Central memory CD4-positive, alpha-beta T cell (primary cell): Measurements from ENCODE around the gene GEMIN8.

Experiments
- DNase-seq: peaks from one replicate; pipeline ENCODE4 v3.0.0; 2022
- total RNA-seq, 3 experiments: gene quantifications; one replicate each; lab custom pipeline; 2026; lab: John Stamatoyannopoulos, UW

GEMIN8 gene, protein sequence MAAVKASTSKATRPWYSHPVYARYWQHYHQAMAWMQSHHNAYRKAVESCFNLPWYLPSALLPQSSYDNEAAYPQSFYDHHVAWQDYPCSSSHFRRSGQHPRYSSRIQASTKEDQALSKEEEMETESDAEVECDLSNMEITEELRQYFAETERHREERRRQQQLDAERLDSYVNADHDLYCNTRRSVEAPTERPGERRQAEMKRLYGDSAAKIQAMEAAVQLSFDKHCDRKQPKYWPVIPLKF
- 14.8 to 28.2 (median 15.9) reads per million in 3 experiments for total RNA-seq

DNA sequence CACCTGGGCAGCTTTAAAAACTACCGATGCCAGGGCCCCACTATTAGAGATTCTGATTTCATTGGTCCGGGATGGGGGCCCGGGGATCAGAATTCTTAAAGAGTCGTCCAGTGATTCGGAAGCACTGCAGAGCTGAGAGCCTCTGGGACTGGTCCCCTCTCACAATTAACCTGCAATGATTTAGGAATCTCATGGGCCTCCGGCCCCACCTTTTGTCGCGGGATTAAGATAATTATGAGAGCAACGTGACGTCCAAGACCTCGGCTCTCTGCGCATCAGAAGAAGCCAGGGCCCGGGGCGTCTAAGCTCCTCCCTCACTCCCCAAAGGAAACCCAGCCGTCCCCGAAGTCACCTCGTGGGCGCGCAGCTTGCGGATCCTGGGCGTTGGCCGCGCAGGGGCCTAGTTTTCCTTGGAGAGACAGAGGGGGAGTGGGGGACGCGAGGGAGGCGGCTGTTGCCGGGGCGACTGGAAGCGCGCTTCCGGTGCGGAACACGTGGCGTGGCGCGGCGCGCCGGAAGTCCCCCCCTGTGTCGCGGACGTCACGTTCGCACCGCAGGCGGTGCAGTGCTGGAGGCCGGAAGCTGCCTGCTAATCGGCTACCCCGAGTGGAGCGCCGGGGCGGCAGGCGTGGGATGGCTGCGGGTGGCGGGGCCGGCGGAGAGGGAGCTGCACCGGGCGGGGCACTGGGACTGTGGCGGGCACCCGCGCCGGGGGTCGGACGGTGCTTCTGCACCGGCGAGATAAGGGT lies at the start of gene GEMIN8:
Gene GEMIN8 (minus strand): TSS at position 468 of the 749 bp plus-strand sequence. CDS start 8,414 bp downstream, outside the sequence.
- DNase-seq = peak; percentile 91

DNA sequence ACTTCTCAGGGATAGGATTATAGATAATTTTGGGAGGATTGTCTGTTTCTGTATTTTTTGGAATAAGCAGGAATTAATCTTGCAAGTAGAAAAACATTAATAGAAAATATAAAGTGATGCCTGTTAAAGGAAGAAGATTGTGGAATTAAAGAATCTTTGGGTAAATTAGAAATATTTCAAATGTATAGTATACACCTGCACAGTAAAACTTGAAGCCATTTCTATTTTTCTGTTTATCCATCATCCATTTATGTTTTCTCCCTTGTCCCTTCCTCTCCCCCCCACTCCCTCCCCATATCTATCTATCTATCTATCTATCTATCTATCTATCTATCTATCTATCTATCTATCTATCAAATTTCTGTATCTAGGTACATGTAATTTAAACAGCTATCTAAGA lies 46.9 kb upstream of the GEMIN8 start:
- DNase-seq = no peak

DNA sequence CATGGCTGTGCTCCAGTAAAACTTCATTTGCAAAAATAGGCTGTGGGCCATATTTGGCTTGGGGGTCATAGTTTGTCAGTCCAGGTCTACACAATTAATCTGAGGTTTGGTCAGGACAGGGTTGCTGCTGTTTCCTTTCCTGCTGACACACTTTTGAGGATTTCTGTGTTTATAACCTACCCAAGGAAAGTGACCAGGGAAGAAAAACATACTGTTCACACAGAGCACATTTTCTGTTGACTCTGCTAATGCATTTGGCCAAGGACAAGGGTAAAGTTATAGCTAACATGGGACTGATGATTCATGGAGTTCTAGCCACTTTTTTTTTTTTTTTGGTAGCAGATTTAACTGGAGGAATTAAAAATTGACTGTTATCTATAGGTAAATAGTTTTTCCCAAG lies 43.9 kb upstream of the GEMIN8 start:
- DNase-seq = no peak

DNA sequence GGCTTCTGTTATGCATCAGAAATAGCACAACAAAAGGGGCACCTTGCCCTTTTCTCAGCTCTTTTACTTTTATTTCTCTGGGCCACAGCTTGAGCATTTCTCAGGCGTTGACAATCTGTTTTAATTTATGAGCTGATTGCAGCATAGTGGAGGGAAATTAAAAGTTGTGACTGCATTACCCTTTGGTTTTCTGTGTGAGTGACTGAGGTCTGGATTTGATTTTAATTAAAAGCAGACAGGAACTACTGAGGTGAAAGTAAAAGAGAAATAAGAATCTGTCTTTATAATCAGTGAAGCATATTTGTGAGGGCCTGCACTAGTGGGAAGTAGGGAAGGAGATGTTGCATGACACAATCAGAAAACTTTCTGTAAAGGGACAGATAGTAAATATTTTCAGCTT lies 43.4 kb upstream of the GEMIN8 start:
- no peak for DNase-seq

DNA sequence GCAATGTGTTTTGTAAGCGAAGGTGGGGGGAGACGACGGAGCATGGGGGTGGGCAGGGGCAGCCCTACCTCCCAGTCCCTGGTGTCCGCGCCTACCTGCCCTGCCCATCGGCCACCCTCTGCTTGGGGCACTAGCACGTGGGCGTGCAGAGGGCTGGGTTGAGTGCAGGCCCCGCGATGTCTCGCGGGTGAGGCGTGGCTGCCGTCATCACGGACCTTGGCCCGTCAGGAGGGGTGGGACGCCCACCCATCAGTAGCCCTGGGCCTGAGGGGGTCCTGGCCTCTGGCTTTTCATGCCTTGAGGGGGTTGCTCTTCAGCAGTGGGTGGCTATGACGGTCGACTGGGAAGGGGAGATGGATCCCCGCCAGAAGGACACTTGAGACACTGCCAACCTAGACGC lies 36.1 kb upstream of the GEMIN8 start:
- no peak for DNase-seq

DNA sequence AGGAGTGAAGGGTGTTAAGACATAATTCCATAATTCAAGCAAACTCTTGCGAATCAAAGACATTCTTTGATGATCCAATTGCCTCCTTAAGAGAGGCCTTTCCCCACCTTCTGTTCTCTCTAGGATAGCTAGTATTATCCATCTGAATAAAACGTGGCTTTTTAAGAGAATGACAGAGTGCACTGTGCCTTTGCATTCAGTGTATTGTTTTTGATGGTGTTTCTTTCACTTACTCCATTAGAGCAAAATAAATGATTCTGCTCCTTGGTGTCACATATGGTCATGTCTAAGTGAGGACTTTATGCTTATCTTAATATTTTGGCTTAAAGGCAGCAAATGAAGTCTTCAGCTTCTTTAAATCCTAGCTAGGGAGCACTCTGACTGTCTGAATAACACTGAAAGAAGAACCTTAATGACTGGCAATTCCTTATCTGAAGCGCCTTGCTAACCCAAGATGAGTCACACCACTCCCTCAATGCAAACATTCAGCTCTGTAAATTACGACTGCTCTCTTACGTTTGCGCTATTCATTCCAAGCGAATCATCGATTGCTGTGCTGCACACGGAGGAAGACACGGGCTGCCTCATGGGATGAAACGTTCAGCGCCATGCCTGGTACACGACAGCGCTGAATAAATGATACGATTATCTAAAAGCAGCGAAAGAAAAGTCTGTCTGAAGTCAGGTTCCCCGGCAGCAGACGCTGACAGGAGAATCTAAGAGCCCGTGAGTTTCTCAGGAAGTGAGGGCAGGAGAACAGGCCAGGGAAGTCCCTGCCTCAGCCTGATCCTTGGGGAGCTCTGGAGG lies 35.1 kb upstream of the GEMIN8 start:
- no peak for DNase-seq

DNA sequence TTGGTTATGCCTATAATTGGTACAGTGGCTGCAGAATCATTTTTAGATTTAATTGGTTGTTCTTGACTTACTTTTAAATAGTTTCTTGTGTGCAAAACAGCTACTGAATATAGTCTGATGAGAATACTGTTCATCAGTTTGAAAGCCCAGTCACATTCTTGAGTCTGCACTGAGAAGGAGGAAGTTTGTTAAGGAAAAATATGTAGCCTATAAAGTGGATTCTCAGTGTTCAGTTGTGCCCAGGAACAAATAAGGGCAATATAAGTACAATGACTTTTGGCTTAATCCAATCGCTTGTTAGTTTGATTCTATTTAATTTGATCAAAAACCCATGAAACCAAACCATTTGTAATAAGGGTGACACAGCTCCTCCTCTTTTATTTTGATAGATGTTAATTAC lies 32.8 kb upstream of the GEMIN8 start:
- no peak for DNase-seq

DNA sequence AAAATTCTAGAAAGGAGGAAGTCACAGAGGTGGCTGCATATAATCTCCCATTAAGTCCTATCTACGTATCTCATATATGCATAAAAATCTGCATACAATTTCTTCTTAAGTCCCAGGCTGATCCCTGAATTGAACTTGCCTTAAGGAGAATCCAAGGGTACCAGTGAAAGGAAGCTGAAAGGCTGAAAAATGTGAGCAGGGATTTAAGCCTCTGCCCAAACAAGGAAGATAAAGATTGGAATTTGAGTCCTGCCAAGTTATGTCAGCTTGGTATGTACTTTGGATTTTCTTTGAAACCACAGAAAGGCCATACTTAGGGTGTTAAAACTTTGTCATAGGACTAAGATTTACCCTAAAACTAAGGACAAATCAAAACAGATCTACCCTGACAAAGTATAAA lies 26.5 kb upstream of the GEMIN8 start:
- DNase-seq = no peak

DNA sequence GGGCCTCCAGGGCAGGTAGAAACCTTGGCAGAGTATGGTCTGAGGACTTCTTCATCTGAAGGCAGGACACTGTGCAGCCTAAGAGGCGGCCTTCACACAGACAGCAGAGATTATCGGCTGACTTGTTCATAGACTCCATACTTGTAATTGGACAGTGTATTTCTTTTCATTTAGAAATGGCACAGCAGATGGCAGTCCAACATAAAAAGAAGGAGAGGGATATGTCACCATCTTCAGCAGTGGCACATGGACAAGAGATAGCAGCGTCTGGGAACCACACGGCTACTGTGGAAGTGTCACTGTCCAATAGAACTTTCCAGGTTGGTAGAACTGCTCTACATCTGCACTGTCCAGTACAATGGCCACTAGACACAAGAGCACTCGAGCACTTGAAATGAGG lies 21.7 kb upstream of the GEMIN8 start:
- DNase-seq = no peak

DNA sequence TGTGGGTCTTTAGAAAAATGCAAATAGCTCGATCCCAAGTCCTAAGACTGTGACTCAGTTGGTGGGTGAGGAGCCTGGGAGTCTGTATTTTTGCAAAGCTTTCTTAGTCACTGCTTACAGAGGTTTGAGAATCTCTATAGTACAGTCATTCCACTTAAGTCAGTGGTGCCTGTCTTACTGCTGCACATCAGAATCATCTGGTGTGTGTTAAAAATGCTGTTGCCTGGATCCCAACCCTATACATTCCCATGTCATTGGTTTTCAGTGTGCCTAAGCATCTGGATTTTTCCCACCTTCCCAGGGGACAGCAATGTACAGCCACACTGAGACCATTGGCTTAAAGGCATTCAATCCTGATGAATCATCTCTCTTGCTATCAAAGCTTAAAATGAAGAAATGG lies 21.0 kb upstream of the GEMIN8 start:
- no peak for DNase-seq

DNA sequence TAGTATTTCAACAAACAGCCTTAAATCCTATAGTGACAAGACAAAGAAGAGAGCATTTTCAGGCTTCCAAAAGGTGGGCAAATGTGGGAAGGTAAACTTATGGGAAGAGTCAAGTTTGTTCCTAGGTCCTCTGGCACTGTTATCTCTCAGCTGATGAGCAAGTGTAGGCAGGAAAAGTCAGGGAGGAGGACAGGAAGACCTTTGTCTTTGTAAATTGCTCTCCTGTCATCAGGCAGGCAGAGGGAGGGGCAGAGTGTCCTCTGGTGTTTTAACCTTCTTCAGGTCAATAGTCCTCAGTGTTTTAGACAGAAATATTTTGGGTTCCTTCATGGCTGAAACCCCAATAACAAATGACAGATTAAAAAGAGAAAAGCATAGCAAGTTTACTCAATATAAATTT lies 13.5 kb upstream of the GEMIN8 start:
- no peak for DNase-seq

DNA sequence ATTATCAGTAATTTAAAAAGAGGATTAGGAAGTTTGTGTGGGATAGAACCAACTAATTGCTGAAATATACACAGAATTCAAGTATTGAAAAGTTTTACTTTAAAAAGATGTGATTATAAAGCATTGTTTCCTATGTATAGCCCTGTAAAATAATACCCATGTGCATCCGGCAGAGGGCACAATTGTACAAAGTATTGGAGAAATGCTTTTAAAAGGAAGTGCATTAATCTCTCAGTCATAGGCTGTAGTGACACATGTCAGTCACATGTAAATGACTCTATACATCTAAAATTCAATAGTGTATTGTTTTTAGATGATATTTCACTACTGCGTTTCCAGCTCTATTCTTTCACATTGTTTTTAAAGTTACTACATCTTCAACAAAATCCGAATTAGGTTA lies 9.7 kb upstream of the GEMIN8 start:
- DNase-seq = peak; percentile 58

DNA sequence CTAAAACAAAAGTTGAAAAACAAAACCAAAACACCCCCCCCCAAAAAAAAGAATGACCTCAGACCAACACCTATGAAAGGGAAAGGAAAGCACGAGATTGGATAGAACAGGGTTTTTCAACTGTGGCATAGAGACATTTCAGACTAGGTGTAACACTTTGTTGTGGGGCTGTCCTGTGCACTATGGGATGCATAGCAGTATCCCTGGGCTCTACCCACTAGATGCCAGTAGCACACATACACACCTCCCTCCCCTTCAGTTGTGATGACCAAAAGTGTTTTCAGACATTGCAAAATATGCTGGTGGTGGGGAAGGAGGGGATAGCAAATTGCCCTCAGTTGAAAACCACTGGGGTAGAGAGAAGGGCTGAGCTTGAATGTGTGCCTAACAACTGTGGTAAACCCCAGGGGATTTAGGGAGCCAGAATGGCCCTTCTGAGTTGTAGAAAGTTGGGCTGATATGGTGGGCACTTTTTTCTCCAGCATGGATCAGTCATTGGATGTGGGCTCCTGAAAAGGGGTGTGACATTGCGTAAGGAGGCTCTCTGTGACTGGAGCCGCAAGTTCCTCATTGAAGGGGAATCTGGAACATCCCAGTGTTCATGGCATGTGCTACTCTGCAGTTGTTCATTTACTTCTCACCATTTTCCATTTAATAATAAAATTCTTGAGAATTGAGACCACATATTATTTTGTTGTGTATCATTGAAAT lies 8.8 kb upstream of the GEMIN8 start:
- no peak for DNase-seq

DNA sequence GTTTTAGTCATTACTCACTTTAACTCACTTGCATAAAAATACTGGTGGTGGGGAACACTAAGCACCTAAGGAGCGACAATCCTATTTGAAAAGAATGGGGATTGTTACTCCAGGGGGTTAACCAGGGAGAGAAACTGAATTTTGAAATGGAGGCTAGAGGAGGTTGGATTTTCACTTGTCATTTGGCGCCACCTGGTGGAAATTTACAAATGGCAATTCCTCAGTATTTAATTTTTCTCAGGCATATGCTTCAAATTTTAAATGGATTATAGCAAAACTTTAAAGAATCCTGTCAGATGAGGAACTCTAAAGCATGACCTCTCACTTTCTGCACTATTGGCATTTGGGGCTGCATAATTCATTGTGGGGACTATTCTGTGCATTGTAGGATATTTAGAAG lies 2.7 kb upstream of the GEMIN8 start:
- DNase-seq = peak; percentile 62

DNA sequence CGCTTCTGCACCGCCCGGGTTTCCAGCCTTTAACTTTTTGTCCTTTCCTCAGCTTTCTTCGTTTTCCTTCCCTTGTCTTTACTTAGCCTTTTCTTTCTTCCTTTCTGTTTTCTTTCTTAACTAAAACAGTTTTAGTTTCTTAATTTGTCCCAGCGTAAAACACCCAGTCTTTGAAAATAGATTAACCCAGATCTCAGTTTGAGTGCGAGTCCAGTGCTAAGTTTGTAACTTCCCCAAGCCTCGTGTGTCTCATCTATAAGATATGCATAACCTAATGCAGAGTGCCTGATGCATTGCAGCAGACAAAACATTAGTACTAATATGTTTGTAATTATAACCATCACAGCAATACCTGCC lies 460 bp upstream of the GEMIN8 start:
- DNase-seq = no peak

DNA sequence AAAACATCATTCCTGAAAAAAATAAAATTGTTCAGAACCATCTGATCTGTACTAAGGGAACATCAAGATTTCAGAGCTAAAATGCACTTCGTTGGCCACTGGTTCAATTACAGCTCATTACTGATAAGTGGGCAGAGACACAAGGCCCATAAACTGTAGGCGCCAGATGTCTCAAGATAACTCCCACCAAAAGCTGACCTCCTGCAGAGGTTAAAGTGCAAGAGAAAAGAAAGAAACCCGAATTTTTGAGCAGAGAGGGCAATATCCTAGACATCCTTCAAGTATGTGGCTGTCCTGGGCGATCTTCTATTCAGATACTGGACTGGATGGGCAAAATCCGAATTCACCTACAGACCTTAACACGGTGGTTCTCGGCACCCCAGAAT lies 660 bp downstream of the GEMIN8 start:
- no peak for DNase-seq

DNA sequence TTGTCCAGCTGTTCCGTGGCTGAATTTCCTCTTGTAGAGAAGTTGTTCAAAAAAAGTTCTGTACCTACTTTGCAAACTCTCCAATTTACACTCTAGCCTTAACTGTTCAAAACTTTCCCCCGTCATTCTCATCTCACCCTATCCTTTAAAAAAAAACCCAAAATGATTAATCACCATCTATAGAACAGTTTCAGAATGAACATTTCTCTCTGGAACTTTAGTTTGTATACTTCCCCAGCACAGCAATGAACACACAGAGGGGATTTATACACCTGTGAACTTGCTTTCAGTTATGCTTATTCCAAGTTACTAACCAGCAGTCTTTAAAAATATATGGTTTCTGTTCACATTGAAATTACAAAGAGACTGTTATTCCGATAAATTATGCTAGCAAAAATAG lies 1.2 kb downstream of the GEMIN8 start:
- no peak for DNase-seq

DNA sequence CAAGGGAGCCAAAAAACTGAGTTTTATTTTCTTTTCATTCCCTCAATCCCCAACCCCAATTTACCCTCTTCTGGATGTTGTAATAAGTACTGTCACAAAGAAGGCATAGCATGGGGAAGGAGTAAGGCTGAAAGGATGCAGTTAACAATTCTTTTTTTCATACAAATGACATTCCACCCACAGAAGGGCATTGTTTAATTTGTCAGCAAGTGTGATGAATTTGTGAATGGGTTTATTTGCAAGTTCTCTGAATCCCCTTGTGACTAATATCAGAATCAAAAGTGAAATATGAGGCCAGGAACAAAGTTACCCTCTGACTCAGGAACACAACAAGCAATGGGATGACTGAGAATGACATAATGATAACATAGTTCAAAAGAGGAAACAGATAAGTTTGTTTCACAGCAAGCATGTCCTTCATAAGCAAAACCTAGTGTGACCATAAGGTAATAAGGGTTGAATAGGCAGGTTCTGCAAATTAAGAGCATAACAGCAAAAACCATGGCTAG lies 2.1 kb downstream of the GEMIN8 start:
- peak; percentile 5 for DNase-seq

DNA sequence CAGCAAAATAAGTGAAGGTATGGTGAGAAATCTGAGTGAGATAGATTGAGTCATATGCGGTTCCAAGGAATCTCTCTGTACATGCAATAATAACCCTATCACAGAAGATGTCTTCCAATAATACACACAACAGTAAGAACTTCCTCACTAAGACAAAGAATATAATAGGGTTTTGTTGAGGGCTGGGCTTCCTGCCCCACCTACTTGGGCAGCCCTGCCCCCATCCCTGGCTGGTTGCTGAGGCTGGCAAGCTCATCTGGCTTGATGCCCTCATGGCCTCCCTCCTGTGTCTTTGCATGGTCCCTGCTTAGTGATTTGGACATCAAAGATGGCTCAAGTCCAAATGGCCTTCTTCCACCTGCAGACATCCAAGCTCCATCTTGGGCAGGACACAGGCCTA lies 2.7 kb downstream of the GEMIN8 start:
- DNase-seq = peak; percentile 29

DNA sequence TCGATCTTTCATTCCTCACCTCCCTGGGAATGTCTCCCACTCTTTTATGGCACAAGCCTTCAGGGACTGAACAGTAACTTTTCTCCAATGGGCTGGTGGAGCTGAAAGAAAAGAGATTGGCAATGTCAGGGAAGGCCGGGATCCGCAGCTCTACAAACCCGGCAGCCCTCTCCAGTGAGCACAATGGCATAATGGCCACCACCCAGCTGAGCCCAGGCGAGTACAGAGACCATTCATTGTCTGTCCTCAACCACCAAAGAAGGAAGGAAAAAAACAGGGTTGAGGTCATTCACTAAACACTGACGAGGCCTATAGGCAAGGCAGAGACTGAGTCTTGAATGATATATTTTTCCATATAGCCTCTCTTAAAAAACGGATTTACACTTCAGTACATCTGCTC lies 3.6 kb downstream of the GEMIN8 start:
- no peak for DNase-seq

DNA sequence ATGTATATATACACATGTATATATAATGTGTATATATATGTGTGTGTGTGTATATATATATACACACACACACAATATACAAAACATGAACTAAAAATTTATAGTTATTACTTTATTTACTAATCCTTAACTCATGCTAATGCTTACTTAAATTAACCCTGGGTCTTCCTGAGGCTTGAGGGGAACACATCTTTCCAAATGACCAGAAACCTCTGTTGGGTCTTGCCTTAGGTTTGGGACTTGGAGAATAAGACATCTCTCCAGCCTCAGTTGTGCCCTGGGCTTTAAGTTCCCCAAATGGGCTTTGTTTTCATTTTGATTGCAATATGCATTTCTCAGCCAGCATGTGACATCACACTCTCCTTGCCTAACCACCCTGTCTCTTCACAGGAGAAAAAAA lies 7.7 kb downstream of the GEMIN8 start:
- DNase-seq = no peak

DNA sequence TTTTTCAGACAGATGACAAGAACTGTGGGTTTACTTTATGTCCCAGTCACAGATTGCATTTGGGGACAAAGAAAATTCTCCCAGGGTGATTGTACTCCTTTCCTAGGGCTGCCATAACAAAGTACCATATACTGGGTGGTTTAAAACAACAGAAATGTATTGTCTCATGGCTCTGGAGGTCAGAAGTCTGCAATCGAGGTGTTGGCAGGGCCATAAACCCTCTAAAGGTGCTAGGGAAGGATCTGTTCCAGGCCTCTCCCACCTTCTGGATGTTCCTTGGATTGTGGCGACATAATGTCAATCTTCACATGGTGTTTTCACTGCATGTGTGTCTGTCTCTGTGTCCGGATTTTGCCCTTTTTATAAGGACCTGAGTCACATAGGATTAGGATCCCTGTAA lies 12.3 kb downstream of the GEMIN8 start:
- no peak for DNase-seq

DNA sequence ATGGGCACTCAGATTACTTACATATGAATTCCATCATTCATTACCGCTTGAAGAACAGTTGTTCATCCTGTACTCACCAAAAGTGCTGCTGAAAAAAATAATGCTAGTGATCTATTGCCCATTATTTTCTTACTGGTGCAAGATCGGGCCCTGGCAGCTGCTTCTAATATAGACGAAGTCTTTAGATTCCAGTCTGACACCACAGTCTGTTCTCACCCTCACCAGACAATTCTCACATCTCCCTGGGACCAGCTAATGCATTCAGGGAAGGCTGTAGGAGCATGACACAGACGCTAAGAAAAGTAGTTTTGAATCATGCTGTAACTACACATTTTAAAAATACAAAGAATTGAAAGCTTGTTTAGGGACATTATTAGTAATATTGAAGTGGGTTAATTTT lies 13.8 kb downstream of the GEMIN8 start:
- no peak for DNase-seq
